GM12891 (cell line): ENCODE results near the gene P2RY14.

Experiments used
- POLR2A ChIP-seq: IDR thresholded peaks from 2 replicates; pipeline ENCODE4 v1.6.1; 2011; ENCODE audit warnings: low read depth, low read length, control low read depth
- POU2F2 ChIP-seq: IDR thresholded peaks from 2 replicates; pipeline ENCODE4 v1.6.1; 2011; ENCODE audit warnings: low read depth, mild to moderate bottlenecking, control low read depth, low read length, moderate library complexity
- SPI1 ChIP-seq: IDR thresholded peaks from 2 replicates; pipeline ENCODE4 v1.6.1; 2011; ENCODE audit warnings: low read depth, low read length, control low read depth
- TAF1 ChIP-seq: IDR thresholded peaks from 2 replicates; pipeline ENCODE4 v1.6.1; 2011; ENCODE audit warnings: low read depth, low read length, control low read depth

GRCh38 chr3:151318313-151318712 lies 40.0 kb upstream of the P2RY14 start:
- TF ChIP-seq POLR2A (no peak), POU2F2 (no peak), TAF1 (no peak), SPI1 (no peak)
